Measurements from ENCODE around the gene GRM1.

GRCh38 chr6:146341493-146342230 is 312.8 kb downstream of the GRM1 start:
- TF ChIP-seq CTCF (IDR thresholded peaks at IDR 0.05): no peak
- no peak for TF ChIP-seq POLR2A (IDR thresholded peaks at IDR 0.05)

All from adrenal gland (tissue), 5 donors.